GM21360 (cell line): ENCODE measurements around the gene RTL1.

Source experiments
- ATAC-seq: cut with Tn5 transposase; IDR thresholded peaks from one replicate; pipeline ENCODE4 v1.9.1; 2021; ENCODE audit warnings: mild to moderate bottlenecking, moderate library complexity; ENCODE audit not compliant: unreplicated experiment

The RTL1 gene

DNA sequence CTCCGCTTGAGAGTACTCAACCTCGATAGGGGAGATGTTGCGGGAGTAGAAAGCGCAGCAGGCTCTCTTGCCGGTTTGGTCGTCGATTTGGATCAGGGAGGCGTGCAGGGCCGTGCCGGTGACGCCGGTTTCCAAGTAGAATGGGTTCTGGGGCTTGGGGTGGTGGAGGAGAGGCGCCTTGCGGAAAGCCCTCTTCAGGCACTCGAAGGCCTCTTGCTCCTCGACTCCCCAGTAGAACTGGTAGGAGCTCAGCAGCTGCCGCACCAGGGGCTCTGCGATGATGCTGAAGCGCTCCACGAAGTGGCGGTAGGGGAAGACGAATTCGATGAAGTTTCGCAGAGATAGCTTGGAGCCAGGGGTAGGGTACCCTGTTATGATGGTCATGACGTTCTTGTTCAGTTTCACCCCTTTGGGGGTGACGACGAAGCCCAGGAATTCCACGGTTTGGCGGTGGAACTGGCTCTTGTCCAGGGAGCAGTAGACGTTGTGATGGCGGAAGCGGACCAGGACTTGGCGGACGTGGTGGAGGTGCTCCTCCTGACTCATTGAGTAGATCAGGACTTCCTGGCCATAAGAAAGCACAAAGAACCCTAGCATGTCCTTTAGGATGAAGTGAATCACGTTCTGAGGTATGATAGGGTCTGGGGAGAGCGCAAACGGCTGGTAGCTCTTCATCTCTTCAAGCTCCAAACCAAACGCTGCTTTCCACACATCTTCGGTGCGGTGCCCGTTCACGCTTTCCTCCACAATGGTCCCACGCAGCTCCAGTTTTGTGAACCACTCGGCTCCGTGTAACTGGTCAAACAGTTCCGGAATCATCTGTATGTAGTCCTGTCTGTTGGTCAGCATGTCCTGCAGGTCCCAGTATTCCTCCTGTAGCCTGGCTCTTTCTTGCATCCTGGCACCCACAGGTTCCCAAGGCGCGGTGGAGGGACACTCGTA lies 21.2 kb downstream of the RTL1 start:
- no peak for ATAC-seq

GRCh38 chr14:100881211-100882025 lies 22.1 kb downstream of the RTL1 start:
- no peak for ATAC-seq

DNA sequence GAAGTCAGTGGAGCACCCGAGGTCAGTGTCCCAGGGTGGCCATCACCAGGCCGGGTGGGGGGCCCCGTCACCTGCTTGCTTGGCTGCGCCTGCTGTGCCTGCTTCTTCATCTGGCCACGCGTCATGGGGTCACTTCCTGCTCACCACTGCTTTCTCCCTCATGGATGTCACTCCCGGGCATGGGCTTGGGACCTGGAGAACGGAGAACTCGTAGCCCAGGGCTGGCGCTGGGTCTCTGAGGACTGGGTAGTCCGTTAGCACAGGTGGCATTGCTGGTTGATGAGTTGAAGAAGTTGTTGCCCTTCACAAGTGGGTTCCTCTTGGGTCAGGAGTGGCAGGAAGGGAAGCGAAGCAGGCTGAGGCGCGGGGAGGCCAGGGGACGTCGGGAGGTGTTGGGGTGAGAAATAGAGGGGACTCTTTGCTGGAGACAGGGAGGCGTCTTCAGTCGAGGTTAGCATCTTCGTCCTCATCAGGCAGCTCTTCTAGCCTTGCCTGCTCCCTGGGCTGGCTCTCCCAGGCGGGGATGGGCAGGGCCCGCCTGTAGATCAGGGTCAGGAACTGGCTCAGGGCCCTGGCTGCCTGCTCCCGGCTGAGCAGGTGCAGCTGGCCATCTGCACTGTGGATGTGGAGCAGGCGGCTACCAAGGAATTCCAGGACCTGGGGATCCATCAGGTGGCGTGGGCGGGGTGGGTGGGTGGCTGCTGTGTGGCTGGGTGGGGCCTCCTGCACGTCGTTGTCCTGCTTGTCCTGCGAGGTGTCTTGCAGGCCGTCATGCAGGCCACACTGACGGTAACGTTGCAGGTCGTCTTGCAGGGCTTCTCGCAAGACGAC lies 23.0 kb downstream of the RTL1 start:
- ATAC-seq: no peak

GRCh38 chr14:100879782-100880181 lies 23.7 kb downstream of the RTL1 start:
- ATAC-seq: no peak

DNA sequence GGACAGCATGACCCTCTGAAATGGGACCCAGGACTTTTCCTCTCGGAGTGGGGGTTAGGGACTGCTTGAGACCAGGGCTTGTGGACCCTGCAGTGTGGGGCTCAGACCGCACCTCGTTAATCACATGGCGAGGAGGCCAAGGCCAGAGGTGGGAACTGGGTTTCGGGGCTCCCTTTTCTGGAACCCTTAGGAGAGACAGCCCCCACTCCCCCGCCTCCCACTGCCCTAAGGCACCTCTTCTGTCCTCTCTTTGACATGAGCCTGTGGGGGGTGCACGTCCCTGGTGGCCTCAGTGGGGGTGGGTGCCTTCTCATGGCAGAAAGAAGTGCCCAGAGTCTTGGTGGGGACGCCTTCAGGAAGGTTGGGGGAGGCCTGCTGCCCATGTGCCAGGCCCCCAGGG lies 24.3 kb downstream of the RTL1 start:
- no peak for ATAC-seq

- ATAC-seq: no peak
These were observed 25.0 kb downstream of the RTL1 start for GRCh38 chr14:100878271-100879146.

GRCh38 chr14:100875861-100876590 lies 27.5 kb downstream of the RTL1 start:
- ATAC-seq: no peak

DNA sequence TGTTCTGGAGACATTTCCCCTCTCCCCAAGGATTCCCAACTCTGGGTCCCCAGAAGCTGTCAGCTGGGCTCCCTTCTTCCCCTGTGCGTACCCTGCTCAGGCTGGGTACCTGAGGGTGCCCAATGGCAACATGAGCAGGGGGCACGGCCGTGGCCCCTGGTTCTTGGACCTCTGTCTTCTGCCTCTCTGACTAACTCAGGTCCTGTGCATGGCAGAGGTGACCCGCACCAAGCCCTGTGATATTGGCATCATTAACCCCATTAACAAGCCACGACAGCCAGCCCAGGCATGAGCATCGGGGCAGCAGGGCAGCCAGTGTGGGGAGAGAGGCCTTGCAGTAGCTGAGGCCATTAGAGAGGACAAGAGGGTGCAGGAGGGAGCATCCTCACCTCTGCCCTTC lies 28.4 kb downstream of the RTL1 start:
- ATAC-seq: no peak

DNA sequence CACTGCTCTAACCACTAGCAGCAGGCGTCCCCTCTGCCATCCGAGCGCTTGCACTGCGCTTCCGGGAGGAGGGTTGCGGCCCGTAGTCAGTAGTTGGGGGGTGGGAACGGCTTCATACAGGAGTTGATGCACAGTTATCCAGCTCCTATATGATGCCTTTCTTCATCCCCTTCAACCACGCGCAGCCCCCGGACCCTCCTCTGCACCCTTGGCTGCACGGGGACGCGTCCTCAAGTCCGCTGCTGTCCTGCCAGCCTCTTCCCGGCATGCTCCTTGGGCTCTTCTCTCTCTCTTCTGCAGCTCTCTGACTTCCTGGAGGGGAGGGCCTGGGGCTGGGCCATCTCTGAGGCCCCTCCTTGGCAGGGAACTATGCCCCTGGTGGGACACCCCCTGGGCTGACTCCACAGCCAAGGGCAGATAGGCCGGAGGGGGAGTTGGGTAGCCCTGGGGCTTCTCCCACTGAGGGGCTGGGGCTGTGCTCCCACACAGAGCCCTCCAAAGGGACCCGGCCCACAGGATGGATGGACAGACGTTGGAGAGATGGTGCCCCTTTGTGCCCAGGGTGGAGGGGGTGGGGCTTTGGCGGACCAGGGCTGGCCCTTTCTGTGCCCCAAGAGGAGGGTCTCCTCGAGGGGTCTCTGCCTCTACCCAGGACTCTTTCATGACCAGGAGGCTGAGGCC lies 29.0 kb downstream of the RTL1 start:
- ATAC-seq: no peak

DNA sequence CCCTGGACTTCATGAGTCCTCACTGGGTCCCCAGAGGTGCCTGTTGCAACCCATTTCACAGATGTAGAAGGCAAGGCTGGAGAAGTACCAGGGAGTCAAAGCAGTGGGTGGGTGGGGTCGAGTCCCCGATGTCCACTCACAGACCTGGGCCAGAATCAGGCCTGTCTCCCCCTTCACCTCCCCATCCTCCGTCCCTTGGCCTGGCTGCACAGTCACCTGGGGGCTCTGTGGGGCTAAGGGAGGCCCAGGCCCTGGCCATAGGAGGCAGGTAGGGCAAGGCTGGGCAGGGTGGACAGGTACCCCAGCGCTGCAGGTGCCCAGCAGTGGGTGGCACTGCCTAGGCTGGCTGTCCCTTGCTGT lies 29.5 kb downstream of the RTL1 start:
- ATAC-seq: no peak

GRCh38 chr14:100873096-100873482 lies 30.4 kb downstream of the RTL1 start:
- ATAC-seq: no peak

GRCh38 chr14:100872259-100873095 lies 31.0 kb downstream of the RTL1 start:
- no peak for ATAC-seq

- no peak for ATAC-seq
These were observed 32.0 kb downstream of the RTL1 start for GRCh38 chr14:100871234-100872186.

DNA sequence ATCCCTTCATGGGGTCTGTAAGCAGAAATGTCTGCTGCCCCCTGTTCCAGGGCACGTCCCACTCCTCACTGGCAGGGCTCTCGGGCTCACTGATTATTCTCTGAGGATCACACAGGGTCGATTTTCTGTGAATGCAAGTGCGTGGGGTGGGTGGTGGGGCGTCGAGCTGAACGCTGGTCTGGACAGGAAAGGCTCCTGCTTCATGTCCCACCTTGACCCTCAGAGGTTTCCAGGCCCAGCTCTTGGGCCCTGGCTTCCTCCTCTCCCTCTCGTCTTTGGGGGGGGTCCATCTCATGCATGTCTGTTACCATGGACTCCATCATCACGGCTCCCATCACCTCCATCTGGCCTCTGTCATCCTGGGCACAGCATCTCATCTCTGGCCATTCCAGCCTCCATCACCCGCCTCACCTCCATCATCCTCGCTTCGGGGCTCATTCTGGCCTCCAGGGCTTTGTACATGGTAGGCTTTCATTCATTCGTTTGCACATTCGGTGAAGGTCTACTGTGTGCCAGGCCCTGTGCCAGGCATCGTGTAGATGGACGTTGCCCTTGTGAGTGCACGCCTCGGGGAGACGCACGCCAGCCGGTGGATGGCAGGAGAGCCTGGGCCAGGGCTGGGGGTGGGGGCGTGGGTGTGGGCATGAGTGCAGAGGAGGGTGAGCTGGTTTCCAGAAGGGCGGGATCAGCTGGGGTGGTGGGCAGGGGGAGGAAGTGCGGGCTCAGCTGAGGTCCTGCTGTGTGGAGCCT lies 34.7 kb downstream of the RTL1 start:
- no peak for ATAC-seq

- no peak for ATAC-seq
These were observed 35.7 kb downstream of the RTL1 start for GRCh38 chr14:100867631-100868315.
